IPS DF 4.7 (cell line): ENCODE results near the gene SUPT6H.

Experiments
- DNase-seq: peaks from one replicate; pipeline ENCODE4 v3.0.0-alpha.2; 2013; ENCODE audit warnings: low spot score; ENCODE audit errors: extremely low read depth

Gene SUPT6H

GRCh38 chr17:28749516-28750177 lies 87.6 kb downstream of the SUPT6H start:
- no peak for DNase-seq

GRCh38 chr17:28750178-28751047 lies 88.4 kb downstream of the SUPT6H start:
- no peak for DNase-seq

GRCh38 chr17:28751600-28752366 lies 89.8 kb downstream of the SUPT6H start:
- no peak for DNase-seq
